GM19463 (cell line): ENCODE data around the gene NOS2.
"Not testable (repeated sequence)": the region's sequence is repeated elsewhere in the genome, so short reads cannot be mapped to it uniquely, and the experiment has no call there.

Experiments
- ATAC-seq: cut with Tn5 transposase; IDR thresholded peaks from one replicate; pipeline ENCODE4 v1.9.1; 2021; ENCODE audit warnings: mild to moderate bottlenecking, moderate library complexity; ENCODE audit not compliant: unreplicated experiment

Gene NOS2

DNA sequence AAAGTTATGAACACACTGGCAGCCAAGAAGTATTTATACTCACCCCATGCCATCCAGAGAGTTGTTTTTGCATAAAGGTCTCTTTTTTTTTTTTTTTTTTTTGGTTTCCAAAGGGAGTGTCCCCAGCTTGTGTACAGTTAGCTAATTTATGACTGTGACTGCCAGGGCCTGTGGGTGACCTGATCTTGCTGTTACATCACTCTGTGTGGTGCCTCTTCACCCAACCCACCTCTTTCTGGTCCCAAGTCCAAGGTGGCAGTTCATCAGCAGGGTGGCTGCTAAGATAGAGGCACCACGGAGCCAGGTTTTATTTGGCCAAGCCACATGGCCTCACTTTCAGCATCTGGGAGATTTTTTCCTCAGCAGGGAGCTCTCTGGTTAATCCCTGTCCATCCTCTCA, at the start of gene NOS2:
NOS2 (minus strand) TSS at position 8 of the 400 bp plus-strand sequence. CDS start 1,720 bp downstream, outside the sequence.
- no peak for ATAC-seq

DNA sequence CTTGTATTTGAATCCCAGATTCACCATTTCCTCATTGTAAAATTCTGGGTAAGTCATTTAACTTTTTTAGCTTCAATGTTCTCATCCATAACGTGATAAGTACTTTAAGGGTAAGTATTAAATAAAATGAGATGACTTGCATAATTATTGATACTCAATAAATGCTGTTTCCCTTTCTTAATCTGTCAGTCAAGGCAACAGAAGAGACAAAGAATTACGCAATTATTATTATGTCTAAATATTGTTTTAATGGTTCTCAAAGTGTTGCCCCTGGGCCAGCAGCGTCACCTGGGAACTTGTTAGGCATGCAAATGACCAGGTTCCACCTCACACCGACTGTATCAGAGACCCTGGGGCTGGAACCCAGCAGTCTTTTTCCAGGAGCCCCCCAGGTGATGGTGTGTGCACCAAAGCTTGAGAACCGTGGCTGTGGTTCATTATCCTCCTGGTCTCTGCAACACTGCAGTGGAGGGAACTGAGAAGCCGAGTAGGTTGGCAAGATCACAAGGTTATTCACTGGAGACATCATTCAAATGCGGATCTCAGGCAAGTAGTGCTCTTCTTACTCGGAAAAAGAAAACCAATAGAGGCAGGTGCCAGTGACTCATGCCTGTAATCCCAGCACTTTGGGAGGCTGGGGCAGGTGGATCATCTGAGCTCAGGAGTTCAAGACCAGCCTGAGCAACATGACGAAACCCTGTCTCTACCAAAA, 49.3 kb upstream of the NOS2 start:
- no peak for ATAC-seq

GRCh38 chr17:27848931-27849330, 48.6 kb upstream of the NOS2 start:
- no peak for ATAC-seq

GRCh38 chr17:27846808-27847307, 46.5 kb upstream of the NOS2 start:
- not testable (repeated sequence) for ATAC-seq

- no peak for ATAC-seq
Observed at GRCh38 chr17:27846042-27846655, 45.8 kb upstream of the NOS2 start.

DNA sequence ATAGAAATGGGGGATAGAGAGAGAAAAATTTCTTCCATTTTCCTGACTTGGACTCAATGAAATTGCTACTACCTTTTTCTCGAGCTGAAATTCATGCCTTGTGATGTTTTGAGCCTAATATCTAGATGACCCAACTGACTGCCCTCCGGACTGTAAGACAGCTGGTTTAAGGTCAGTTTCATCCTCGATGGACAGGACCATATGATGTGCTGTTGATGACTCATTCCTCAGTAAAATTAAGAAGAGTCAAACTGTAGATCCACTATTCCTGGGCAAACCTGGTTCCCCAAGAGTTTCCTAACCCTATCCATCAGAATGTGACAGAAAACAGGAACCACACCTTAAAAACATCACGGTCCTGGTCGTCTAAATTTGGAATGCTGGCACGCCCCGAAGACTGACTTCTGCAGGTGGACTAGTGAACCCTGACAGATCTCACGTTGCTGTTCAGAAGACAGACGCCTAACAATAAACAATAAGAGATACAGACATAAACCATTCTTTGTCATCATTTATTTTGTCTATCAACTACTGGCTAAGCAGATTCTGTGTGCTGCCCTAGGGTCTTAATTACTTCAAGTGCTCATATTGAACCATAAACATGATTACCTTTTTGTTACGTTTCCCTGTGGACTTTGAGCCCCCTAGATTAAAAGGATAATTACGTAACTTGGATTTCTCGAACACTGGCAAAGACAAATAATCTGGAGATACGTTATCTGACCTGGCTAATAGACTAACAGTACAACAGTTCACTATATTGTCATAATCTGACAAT, 45.1 kb upstream of the NOS2 start:
- ATAC-seq = no peak

GRCh38 chr17:27840688-27841087, 40.4 kb upstream of the NOS2 start:
- no peak for ATAC-seq

GRCh38 chr17:27840406-27840678, 40.0 kb upstream of the NOS2 start:
- ATAC-seq = not testable (repeated sequence)

DNA sequence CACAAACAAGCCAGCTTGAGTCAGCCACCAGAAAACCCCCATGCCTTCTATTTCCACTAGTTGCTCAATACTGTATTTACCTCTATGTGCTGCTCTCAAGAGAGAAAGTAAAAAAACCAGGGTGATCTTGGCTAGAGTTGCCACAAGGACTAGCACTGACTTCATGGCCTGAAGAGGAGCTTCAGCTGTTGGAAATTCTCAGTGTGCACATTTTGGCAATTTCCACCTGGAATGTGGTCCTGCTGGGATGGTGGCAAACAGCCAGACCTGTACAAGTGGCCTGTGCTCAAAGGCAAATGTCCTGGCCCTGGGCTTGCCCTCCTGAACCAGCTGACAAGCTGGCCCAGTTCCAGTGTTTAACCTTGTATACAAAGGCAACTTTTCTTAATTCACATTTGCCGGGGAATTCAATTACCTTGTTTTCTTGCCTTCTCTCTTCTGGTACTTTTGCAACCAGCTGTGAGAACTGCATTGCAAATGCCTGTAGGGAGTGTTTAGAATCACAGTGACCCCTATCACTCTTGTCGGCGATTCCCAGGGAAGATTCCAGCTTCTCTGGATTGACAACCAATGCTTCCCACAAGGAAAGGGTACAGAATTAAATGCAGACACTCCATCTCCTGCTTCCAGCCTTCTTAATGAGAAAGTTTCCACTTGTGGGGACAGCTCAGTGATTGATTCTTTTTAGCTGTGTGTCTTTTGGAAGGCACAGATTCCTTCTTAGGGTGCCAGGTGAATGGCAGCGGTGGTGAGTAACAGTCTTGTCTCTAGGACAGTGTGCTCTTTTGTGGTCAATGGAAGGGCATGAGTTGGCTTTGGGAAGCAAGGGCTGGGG, 39.5 kb upstream of the NOS2 start:
- not testable (repeated sequence) for ATAC-seq

DNA sequence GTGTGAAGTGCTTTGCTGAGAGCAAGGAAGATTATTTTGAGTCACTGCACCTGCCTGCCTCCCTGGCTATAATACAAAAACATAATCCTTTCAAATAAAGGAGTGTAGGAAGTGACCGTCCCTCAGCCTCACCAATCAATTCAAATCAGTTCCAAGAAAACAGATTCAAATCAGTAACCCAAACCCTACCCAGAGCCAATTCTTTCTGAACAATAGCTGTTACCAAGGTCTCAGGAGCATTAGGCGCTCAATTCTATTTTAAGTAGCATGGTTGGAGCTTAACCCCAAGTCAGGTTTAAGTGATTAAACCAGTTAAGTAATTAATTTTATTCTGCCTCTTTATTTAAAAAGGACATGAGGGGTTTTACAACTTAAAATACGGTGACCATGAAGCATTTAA, 38.3 kb upstream of the NOS2 start:
- ATAC-seq = not testable (repeated sequence)

GRCh38 chr17:27837769-27838168, 37.4 kb upstream of the NOS2 start:
- ATAC-seq = not testable (repeated sequence)

DNA sequence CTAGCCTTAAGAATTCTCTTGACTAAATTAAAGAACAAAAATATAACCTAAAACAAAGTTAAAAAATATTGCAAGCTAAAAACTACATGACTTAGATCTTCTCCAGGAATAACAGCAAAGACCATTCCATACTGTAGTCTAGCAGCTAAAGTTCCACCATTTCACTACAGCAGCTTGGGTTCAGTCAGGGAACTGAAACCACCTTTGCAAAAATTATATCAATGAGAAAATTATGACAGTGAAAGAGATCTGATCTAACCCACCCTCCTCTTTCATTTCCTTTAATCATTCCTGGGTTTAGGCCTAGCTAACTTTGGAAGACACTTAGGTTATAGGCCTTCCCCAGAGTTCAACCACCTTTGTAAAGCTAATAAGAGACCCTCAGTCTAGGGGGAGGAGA, 36.3 kb upstream of the NOS2 start:
- no peak for ATAC-seq

- no peak for ATAC-seq
Observed at GRCh38 chr17:27834571-27834970, 34.2 kb upstream of the NOS2 start.

DNA sequence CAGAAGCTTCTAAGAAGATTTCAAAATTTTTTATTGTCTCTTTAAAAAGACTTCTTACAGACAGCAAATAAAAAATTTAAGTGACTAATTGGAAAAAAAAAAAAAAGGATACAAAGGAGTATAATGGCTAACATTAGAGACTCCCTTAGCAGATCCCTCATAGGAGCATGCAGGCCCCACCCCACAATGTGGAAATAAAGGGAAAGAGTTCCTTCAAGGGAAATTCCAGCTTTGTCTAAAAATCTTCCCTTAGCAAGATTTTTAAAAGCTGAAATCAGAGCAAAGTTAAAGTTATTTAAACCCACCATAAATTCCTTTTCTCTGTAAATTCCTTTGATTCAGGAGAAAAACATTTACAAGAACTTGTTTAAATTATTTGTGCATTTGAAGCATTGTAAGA, 32.5 kb upstream of the NOS2 start:
- ATAC-seq = no peak

DNA sequence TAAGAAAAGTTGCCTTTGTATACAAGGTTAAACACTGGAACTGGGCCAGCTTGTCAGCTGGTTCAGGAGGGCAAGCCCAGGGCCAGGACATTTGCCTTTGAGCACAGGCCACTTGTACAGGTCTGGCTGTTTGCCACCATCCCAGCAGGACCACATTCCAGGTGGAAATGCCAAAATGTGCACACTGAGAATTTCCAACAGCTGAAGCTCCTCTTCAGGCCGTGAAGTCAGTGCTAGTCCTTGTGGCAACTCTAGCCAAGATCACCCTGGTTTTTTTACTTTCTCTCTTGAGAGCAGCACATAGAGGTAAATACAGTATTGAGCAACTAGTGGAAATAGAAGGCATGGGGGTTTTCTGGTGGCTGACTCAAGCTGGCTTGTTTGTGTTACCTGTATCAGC, 29.6 kb upstream of the NOS2 start:
- ATAC-seq = not testable (repeated sequence)

DNA sequence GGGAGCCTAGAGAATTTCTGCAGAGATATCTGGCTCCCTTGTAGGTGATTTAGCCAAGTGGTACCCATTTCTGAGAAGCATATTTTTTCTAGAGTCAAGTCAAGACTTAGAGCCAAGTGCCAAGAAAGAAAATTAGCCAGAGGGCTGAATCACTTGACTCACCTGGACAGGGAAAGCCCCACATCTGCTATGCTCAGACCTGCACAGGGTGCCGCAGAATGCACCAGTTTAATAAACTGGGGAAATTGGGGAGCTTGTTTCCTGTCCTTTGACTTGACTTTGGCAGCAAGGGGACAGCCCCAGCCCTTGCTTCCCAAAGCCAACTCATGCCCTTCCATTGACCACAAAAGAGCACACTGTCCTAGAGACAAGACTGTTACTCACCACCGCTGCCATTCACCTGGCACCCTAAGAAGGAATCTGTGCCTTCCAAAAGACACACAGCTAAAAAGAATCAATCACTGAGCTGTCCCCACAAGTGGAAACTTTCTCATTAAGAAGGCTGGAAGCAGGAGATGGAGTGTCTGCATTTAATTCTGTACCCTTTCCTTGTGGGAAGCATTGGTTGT, 28.9 kb upstream of the NOS2 start:
- ATAC-seq = not testable (repeated sequence)

- ATAC-seq = no peak
Observed at GRCh38 chr17:27825459-27825858, 25.1 kb upstream of the NOS2 start.

DNA sequence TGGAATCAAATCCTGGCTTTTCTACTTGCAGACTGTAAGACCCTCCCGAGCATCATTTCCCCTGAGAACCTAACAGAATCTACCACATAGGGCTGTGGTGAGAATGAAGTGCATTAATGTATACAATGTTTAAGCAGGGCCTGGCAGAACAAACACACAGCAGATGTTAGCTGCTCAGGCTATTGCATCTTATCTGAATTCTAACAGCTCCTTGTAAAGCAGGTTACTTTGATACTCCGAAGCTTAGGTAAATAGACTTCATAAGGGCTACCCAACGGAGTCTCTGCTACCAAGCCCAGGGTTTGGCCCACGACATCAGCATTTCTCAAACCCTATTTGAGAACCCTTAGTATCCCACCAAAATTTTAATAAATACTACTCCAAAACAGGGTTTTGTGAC, 24.4 kb upstream of the NOS2 start:
- no peak for ATAC-seq

- no peak for ATAC-seq
Observed at GRCh38 chr17:27824176-27824715, 23.9 kb upstream of the NOS2 start.

- not testable (repeated sequence) for ATAC-seq
Observed at GRCh38 chr17:27822108-27822507, 21.8 kb upstream of the NOS2 start.
